Aortic smooth muscle cell (primary cell): Measurements from ENCODE around the gene FAM200B. TPM values are rescaled to one million over a fixed set of nuclear protein-coding genes. Genes with fewer than 3 reads are reported as not detected.

Experiments used
- total RNA-seq: library from RNA; depleted of rRNA; stranded (reverse); fragments of >200 nt; gene quantifications from 2 replicates; pipeline ENCODE4 v1.2.3, GENCODE V29; 2014

Gene FAM200B
- total RNA-seq: 23.8 and 25.1 TPM in 2 replicates

DNA sequence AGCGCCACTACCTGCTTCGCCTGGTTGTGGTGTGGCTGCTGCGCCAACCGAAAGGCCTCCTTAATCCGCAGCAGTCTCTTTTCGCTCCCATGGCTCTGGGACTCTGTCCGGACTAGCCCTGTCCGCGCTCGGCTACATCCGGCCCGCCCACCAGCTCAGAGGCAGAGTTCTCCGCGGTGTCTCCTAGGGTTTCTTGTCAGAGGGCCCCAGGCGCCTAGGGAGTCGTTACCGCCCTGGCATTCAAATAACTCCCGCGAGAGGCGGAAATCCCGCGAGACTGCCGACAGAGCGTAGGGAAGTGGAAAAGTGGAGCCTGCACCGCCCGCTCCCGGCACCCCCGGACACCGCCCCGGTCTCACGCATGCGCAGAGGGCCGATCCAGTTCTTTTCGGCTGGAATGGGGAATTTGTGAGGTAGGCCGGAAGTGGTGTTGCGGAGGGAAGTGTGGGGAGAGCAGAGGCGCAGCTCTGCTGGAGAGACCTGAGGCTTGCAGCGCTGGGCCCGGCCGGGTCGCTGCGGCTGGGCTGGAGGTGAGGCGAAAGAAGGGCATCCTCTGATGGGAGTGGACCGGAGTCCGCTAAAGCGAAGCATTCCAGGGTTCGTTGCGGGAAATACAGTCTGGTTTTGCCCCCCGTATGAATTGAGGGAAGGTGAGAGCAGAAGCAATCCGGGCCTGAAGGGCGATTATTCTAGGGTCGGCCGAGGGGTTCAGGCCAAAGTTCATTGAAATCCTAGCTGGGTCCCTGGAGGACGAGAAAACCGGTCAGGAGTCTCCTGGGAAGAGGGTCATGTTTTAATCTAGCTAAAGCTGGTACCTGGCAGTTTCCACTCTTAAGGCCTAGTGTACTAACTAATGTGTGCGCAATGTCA lies at the start of gene FAM200B:
Gene FAM200B, plus strand, starts transcription at position 456 of the 870 bp plus-strand sequence. CDS start 5,151 bp downstream, outside the sequence.

DNA sequence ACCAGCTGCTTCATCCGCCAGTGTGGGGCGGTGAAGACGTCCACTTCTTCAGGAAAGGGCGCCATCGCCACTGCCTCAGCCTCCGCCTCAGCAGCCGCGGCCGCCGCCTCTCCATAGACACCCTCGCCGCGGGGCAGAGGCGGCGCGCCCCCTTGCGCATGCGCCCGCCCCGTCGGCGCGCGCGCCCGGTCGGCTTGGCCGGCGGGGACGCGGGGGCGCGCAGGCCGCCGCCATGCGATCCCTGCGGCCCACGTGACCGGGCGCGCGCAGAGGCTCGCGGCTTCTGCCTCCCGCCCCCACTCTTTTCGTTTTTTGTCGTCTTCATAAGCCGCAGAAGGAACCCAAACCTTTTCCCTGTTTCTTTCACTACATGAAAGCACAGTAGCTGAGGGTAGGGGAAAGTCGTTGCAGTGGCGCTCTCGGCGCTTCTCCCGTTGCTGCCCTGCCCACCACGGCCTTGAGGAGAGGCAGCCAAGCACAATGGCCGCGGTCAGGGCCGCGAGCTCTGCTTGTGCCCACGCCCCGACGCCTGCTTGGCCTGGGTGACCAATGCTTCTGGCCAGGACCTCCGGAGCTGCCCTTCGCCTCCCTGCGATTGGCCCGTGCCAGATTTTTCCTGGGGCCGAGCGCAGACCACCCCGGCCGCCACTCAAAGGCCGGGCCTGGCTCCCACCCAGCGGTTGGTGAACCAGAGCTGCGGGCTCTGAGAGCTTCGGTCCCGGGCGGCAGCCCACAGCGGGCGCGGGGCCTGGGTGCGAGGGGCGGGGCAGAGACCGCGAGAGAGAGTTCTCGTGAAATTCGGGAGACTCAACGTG lies 26.2 kb upstream of the FAM200B start, which contains the start of gene FBXL5:
Gene FBXL5, minus strand, starts transcription at position 135 of the 815 bp plus-strand sequence. Its CDS starts 70 bp downstream, at position 65.

DNA sequence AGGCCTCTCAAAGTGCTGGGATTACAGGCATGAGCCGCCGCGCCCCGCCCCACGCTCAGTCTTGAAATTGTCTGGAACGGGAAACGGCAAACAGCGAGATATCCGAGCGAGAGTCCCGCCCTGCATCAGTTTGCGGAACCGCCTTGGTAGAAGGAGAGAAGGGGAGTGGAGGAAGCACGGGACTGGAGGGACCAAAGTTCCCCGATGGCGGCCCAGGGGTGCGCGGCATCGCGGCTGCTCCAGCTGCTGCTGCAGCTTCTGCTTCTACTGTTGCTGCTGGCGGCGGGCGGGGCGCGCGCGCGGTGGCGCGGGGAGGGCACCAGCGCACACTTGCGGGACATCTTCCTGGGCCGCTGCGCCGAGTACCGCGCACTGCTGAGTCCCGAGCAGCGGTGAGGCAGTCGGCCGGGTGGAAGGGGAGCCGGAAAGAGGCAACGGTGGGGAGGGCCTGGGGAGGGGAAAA lies 21.3 kb downstream of the FAM200B start, which contains the start of gene BST1:
Gene BST1, plus strand, starts transcription at position 125 of the 463 bp plus-strand sequence. Its CDS starts 80 bp downstream, at position 205.

Other genes with a start within 250 kb of the FAM200B start
- 29.5 and 30.5 TPM in 2 replicates for gene CC2D2A, start 211.9 kb upstream of the FAM200B start, total RNA-seq
- gene FBXL5, start 26.5 kb upstream of the FAM200B start, total RNA-seq: 98.1 and 110 TPM in 2 replicates
- gene BST1, start 21.2 kb downstream of the FAM200B start, total RNA-seq: 15.4 and 19.7 TPM in 2 replicates
- gene CD38, start 96.5 kb downstream of the FAM200B start, total RNA-seq: under 0.01 TPM in 2 replicates